ENCODE data around the gene CTXN2.

- TF ChIP-seq CTCF (IDR thresholded peaks at IDR 0.05 in 2 of 3, conservative IDR thresholded peaks at IDR 0.05 in 1 of 3; ENCODE audit: control insufficient read depth in 2 of 3, extremely low read depth in 1 of 3, insufficient read depth in 1 of 3, low read depth in 3 of 3, low read length in 3 of 3) (no peak), ELK1 (IDR thresholded peaks at IDR 0.05; ENCODE audit: low read depth, low read length) (no peak), POLR2AphosphoS5 (IDR thresholded peaks at IDR 0.05; ENCODE audit: low read length) (no peak), TCF7 (IDR thresholded peaks at IDR 0.05; ENCODE audit: borderline replicate concordance) (no peak), SREBF2 (IDR thresholded peaks at IDR 0.05; ENCODE audit: low read length) (no peak), EZH2 (IDR thresholded peaks at IDR 0.05; ENCODE audit: borderline replicate concordance, control insufficient read depth, low read depth, low read length) (no peak), TCF3 (IDR thresholded peaks at IDR 0.05; ENCODE audit: borderline replicate concordance, insufficient read depth, low read depth, low read length) (no peak)
Observed at GRCh38 chr15:48177383-48177765, 14.1 kb upstream of the CTXN2 start.
